GM12892 (cell line): ENCODE measurements around the gene UST.

Experiments used
- POLR2AphosphoS5 ChIP-seq: IDR thresholded peaks from 2 replicates; pipeline ENCODE4 v1.6.1; 2011; ENCODE audit warnings: low read depth, low read length, control low read depth
- TAF1 ChIP-seq: IDR thresholded peaks from 2 replicates; pipeline ENCODE4 v1.6.1; 2011; ENCODE audit warnings: low read depth, mild to moderate bottlenecking, control low read depth, low read length, borderline replicate concordance

DNA sequence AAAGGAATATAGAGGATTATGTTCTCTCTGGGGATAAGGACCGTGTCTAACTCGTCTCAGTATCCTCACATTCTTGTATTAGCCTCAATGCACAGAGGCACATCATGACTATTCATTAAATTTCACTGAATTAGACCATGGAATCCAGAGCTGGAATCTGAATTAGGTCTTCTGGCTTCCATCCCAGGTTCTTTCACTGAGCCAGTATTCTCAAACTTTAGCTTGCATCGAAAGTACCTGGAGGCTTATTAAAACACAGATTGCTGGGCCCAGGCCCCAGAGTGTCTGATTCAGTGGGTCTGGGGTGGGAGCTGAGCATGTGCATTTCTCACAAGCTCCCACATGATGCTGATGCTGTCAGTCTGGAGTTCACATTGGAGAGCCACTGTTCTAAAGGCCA is 142.0 kb downstream of the UST start:
- TF ChIP-seq TAF1, result no peak
- no peak for TF ChIP-seq POLR2AphosphoS5
